HEK293 (cell line): Measurements from ENCODE around the gene ISM1.

Experiments used
- CTCF ChIA-PET: fragments of 350-600 bp; formaldehyde crosslinking; extraction: SDS; loops from one replicate; lab custom pipeline; 2021; ENCODE audit warnings: antibody characterized with exemption; lab: Yijun Ruan, JAX
- POLR2A ChIA-PET: fragments of 300-600 bp; formaldehyde crosslinking; extraction: SDS; loops from one replicate; lab custom pipeline; 2020; ENCODE audit warnings: antibody characterized with exemption, inconsistent platforms; lab: Yijun Ruan, JAX
- H3K27ac ChIP-seq: fragments of 200-500 bp; sonication (Bioruptor generic); 2 replicates; pipeline ENCODE4 v1.5.1; 2014; ENCODE audit warnings: low read depth, low read length, control low read depth, inconsistent platforms; ENCODE audit errors: extremely low read depth
- H3K36me3 ChIP-seq, 2 experiments: fragments of 200-500 bp in 1 of 2; sonication (Bioruptor generic) in 1 of 2; 1 replicate in 1 of 2; 2 replicates in 1 of 2; pipeline ENCODE4 v1.5.1; 2014 to 2017; ENCODE audit warnings: inconsistent platforms in 2 of 2, low read length in 2 of 2; ENCODE audit not compliant: control insufficient read depth in 2 of 2, insufficient read depth in 1 of 2
- H3K4me1 ChIP-seq: fragments of 200-500 bp; sonication (Bioruptor generic); 2 replicates; pipeline ENCODE4 v1.5.1; 2014; ENCODE audit warnings: mild to moderate bottlenecking, low read length, inconsistent platforms; ENCODE audit not compliant: control insufficient read depth, insufficient read depth
- H3K4me3 ChIP-seq: 2 replicates; pipeline ENCODE4 v1.5.1; 2011; ENCODE audit warnings: low read depth, mild to moderate bottlenecking, control low read depth, low read length, moderate library complexity
- H3K9me3 ChIP-seq: fragments of 200-500 bp; sonication (Bioruptor generic); 2 replicates; pipeline ENCODE4 v1.5.1; 2014; ENCODE audit warnings: low read depth, low read length, inconsistent platforms; ENCODE audit not compliant: control insufficient read depth, insufficient read depth
- HOXA7 ChIP-seq: sonication (generic); formaldehyde crosslinking; IDR thresholded peaks from 2 replicates; pipeline ENCODE4 v1.8.1; 2022; ENCODE audit warnings: missing genetic modification reagents, borderline replicate concordance
- HOXD13 ChIP-seq: sonication (generic); formaldehyde crosslinking; IDR thresholded peaks from 2 replicates; pipeline ENCODE4 v1.8.0; 2022; ENCODE audit warnings: missing genetic modification reagents, borderline replicate concordance
- ZBTB7A ChIP-seq: fragments of 450-650 bp; formaldehyde crosslinking; IDR thresholded peaks from 2 replicates; pipeline ENCODE4 v1.5.1; 2016; ENCODE audit warnings: low read depth, missing biosample characterization, missing genetic modification characterization
- ZNF266 ChIP-seq: fragments of 450-650 bp; formaldehyde crosslinking; IDR thresholded peaks from 2 replicates; pipeline ENCODE4 v1.5.1; 2016; ENCODE audit warnings: missing biosample characterization, missing genetic modification characterization, low read depth
- ZNF350 ChIP-seq: fragments of 450-650 bp; formaldehyde crosslinking; IDR thresholded peaks from 2 replicates; pipeline ENCODE4 v1.5.0; 2017; ENCODE audit warnings: missing biosample characterization, mild to moderate bottlenecking, missing genetic modification characterization
- ZNF426 ChIP-seq: fragments of 450-650 bp; formaldehyde crosslinking; IDR thresholded peaks from 2 replicates; pipeline ENCODE4 v1.5.1; 2017; ENCODE audit warnings: missing biosample characterization, missing genetic modification characterization, mild to moderate bottlenecking, inconsistent platforms, moderate library complexity
- ZNF473 ChIP-seq: fragments of 450-650 bp; formaldehyde crosslinking; IDR thresholded peaks from 2 replicates; pipeline ENCODE4 v1.5.1; 2017; ENCODE audit warnings: missing biosample characterization, missing genetic modification characterization
- ZNF548 ChIP-seq: fragments of 450-650 bp; formaldehyde crosslinking; IDR thresholded peaks from 2 replicates; pipeline ENCODE4 v1.5.1; 2016; ENCODE audit warnings: missing biosample characterization, missing genetic modification characterization
- ZNF571 ChIP-seq: fragments of 450-650 bp; formaldehyde crosslinking; IDR thresholded peaks from 2 replicates; pipeline ENCODE4 v1.5.0; 2017; ENCODE audit warnings: missing biosample characterization, missing genetic modification characterization
- ZNF585B ChIP-seq: fragments of 450-650 bp; formaldehyde crosslinking; IDR thresholded peaks from 2 replicates; pipeline ENCODE4 v1.5.1; 2016; ENCODE audit warnings: missing biosample characterization, missing genetic modification characterization
- ZNF623 ChIP-seq: fragments of 450-650 bp; formaldehyde crosslinking; IDR thresholded peaks from 2 replicates; pipeline ENCODE4 v1.5.1; 2016; ENCODE audit warnings: missing biosample characterization, missing genetic modification characterization
- ZNF670 ChIP-seq: fragments of 450-650 bp; formaldehyde crosslinking; IDR thresholded peaks from 2 replicates; pipeline ENCODE4 v1.5.1; 2016; ENCODE audit warnings: missing biosample characterization, missing genetic modification characterization, low read depth
- ZNF768 ChIP-seq: fragments of 450-650 bp; formaldehyde crosslinking; IDR thresholded peaks from 2 replicates; pipeline ENCODE4 v1.5.1; 2018; ENCODE audit warnings: missing biosample characterization, mild to moderate bottlenecking, missing genetic modification characterization
- ZNF837 ChIP-seq: fragments of 450-650 bp; formaldehyde crosslinking; IDR thresholded peaks from 2 replicates; pipeline ENCODE4 v1.5.1; 2016; ENCODE audit warnings: missing biosample characterization, missing genetic modification characterization
- TF ChIP-seq, protein P1 (sequence below): fragments of 450-650 bp; formaldehyde crosslinking; IDR thresholded peaks from 2 replicates; pipeline ENCODE4; 2016; ENCODE audit warnings: missing biosample characterization, missing genetic modification characterization
- TF ChIP-seq, protein P2 (sequence below): fragments of 450-650 bp; formaldehyde crosslinking; IDR thresholded peaks from 2 replicates; pipeline ENCODE4 v1.5.1; 2017; ENCODE audit warnings: missing biosample characterization, missing genetic modification characterization
- TF ChIP-seq, protein P3 (sequence below): IDR thresholded peaks from 2 replicates; pipeline ENCODE4 v1.6.1; 2011; ENCODE audit warnings: mild to moderate bottlenecking, low read depth, low read length, borderline replicate concordance
- TF ChIP-seq, protein P4 (sequence below): fragments of 450-650 bp; formaldehyde crosslinking; IDR thresholded peaks from 2 replicates; pipeline ENCODE4 v1.5.1; 2016; ENCODE audit warnings: missing biosample characterization, missing genetic modification characterization, low read depth
- TF ChIP-seq, protein P5 (sequence below): fragments of 450-650 bp; formaldehyde crosslinking; optimal IDR thresholded peaks from 2 replicates; pipeline ENCODE3; 2016; ENCODE audit warnings: missing biosample characterization, mild to moderate bottlenecking, missing genetic modification characterization
- TF ChIP-seq, protein P6 (sequence below): fragments of 450-650 bp; formaldehyde crosslinking; IDR thresholded peaks from 2 replicates; pipeline ENCODE4 v1.5.1; 2016; ENCODE audit warnings: missing biosample characterization, missing genetic modification characterization

Gene ISM1

DNA sequence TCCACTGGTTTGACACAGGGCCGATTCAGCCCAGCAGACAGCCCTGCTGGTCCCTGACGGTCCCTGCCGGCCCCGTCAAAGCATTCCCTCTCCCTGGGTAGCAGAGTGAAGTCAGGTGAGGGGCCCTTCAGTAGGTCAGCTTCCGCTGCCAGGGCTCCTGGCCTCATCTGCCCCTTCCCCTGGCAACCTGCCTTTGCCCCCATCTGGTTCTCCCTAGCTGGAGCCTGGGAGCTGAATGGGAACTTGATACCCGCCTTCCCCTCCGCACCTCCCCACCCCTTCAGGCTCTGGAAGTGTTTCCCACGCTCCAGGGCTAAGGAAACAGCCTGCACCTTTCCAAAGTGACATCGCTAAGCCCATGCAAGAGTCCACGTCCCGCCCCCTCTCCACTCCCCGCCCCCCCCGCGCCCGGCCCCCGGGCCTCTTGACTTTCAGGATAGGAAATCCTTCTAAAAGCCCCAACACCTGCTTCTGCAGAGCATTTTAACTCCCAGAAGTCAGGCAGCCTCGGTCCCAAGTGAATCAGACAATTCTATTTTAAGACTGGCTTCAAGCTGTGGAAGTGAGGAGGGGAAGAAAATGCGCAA is 53.3 kb downstream of the ISM1 start (continued):
- no peak for TF ChIP-seq HOXD13 (CRISPR knock-in tag)
- TF ChIP-seq, all 188 proteins: peak for 0

DNA sequence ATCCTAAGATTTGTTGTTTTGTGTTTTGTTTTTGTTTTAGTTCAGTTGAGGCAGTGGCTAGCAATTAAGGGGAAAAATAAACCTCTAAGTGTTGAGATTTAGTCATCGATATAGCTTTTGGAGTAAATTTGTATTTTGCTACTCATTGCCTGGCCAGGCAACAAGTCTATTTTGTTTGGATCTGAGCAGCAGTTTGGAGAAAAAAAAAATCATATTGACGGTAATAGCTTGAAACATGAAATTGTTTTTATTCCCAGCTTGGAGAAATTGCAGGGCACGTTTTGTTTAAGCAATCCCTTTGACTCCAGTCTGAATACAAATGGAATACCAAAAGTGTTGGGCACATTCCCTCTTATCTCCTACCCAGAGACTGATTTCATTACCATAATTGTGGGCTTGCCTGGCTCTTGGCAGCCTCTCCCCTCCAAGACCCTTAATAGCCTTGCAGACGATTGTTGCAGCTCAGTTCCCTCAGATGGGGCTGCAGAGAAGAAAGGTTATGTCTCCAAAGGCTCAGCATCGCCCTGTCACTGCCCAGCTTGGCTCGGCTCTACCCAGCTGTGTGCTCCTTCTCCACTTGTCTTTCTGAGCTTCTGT is 56.0 kb downstream of the ISM1 start:
- no peak for TF ChIP-seq ZNF623 (tag by site-specific recombination)
- no peak for TF ChIP-seq HOXA7 (CRISPR knock-in tag)
- TF ChIP-seq, protein P1, sequence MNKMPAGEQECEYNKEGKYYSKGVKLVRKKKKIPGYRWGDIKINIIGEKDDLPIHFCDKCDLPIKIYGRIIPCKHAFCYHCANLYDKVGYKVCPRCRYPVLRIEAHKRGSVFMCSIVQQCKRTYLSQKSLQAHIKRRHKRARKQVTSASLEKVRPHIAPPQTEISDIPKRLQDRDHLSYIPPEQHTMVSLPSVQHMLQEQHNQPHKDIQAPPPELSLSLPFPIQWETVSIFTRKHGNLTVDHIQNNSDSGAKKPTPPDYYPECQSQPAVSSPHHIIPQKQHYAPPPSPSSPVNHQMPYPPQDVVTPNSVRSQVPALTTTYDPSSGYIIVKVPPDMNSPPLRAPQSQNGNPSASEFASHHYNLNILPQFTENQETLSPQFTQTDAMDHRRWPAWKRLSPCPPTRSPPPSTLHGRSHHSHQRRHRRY: no peak
- TF ChIP-seq, protein P2, sequence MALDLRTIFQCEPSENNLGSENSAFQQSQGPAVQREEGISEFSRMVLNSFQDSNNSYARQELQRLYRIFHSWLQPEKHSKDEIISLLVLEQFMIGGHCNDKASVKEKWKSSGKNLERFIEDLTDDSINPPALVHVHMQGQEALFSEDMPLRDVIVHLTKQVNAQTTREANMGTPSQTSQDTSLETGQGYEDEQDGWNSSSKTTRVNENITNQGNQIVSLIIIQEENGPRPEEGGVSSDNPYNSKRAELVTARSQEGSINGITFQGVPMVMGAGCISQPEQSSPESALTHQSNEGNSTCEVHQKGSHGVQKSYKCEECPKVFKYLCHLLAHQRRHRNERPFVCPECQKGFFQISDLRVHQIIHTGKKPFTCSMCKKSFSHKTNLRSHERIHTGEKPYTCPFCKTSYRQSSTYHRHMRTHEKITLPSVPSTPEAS (tag by site-specific recombination): no peak
- TF ChIP-seq ZNF426 (tag by site-specific recombination): no peak
- no peak for TF ChIP-seq ZNF585B (tag by site-specific recombination)
- TF ChIP-seq ZNF266: no peak
- TF ChIP-seq ZNF837 (tag by site-specific recombination): no peak
- TF ChIP-seq, protein P3, sequence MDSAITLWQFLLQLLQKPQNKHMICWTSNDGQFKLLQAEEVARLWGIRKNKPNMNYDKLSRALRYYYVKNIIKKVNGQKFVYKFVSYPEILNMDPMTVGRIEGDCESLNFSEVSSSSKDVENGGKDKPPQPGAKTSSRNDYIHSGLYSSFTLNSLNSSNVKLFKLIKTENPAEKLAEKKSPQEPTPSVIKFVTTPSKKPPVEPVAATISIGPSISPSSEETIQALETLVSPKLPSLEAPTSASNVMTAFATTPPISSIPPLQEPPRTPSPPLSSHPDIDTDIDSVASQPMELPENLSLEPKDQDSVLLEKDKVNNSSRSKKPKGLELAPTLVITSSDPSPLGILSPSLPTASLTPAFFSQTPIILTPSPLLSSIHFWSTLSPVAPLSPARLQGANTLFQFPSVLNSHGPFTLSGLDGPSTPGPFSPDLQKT: no peak
- TF ChIP-seq, protein P4, sequence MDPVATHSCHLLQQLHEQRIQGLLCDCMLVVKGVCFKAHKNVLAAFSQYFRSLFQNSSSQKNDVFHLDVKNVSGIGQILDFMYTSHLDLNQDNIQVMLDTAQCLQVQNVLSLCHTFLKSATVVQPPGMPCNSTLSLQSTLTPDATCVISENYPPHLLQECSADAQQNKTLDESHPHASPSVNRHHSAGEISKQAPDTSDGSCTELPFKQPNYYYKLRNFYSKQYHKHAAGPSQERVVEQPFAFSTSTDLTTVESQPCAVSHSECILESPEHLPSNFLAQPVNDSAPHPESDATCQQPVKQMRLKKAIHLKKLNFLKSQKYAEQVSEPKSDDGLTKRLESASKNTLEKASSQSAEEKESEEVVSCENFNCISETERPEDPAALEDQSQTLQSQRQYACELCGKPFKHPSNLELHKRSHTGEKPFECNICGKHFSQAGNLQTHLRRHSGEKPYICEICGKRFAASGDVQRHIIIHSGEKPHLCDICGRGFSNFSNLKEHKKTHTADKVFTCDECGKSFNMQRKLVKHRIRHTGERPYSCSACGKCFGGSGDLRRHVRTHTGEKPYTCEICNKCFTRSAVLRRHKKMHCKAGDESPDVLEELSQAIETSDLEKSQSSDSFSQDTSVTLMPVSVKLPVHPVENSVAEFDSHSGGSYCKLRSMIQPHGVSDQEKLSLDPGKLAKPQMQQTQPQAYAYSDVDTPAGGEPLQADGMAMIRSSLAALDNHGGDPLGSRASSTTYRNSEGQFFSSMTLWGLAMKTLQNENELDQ (tag by site-specific recombination): no peak
- TF ChIP-seq ZNF473 (tag by site-specific recombination): no peak
- Histone ChIP-seq H3K4me3 (no peak overlapping the region), H3K36me3 (no peaks in the 10 kb centered on the region), H3K4me1 (no peaks in the 10 kb centered on the region), H3K9me3 (no peaks in the 10 kb centered on the region), H3K27ac (no peak overlapping the region)
- ChIA-PET CTCF (interaction anchor here (0.9 to 2.2 kb wide), 2 partner anchors 15 to 159 kb away, joined by 4 to 10 read pairs; no protein-coding TSS in a partner anchor), POLR2A (no interaction called here)

DNA sequence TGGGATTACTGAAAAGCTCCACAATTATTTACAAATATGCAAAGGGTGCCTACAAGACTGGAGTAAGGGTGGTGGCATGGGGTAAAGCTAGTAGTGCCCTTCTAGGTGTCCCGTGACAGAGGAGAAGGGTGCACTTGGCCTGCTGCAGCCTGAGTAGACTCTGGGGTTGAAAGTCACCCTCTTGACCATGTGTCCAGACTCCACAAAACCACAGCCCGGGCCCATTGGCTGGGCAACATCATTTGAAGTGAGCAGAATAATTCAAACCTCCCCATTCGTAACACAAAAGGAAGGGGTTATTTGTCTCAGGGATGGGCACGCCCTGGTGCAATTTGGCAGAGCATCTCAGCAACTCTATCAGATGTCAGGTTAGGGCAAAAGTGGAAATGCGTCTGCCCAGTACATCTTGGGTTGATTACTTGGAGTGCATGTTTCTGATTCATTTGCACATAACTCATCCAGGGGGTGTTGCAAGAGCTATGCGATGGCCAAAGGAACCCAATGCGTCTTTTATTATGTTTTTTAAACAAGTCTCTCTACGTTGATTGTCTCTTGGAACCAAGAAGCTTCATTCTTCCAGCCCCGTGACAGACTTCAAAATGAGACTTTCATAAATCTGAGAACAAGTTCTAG is 56.7 kb downstream of the ISM1 start:
- CTCF ChIA-PET: interaction anchor here (0.9 kb wide), 2 partner anchors 25 to 160 kb away, joined by 4 to 6 read pairs; no protein-coding TSS in a partner anchor
- POLR2A ChIA-PET: no interaction called here
- TF ChIP-seq ZNF585B (tag by site-specific recombination) (no peak), ZNF670 (tag by site-specific recombination) (no peak), ZNF768 (tag by site-specific recombination) (no peak), ZNF548 (tag by site-specific recombination) (no peak), ZBTB7A (tag by site-specific recombination) (no peak), ZNF350 (tag by site-specific recombination) (no peak), ZNF571 (tag by site-specific recombination) (no peak)
- TF ChIP-seq, protein P5, sequence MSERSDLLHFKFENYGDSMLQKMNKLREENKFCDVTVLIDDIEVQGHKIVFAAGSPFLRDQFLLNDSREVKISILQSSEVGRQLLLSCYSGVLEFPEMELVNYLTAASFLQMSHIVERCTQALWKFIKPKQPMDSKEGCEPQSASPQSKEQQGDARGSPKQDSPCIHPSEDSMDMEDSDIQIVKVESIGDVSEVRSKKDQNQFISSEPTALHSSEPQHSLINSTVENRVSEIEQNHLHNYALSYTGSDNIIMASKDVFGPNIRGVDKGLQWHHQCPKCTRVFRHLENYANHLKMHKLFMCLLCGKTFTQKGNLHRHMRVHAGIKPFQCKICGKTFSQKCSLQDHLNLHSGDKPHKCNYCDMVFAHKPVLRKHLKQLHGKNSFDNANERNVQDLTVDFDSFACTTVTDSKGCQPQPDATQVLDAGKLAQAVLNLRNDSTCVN: no peak
- TF ChIP-seq, protein P6, sequence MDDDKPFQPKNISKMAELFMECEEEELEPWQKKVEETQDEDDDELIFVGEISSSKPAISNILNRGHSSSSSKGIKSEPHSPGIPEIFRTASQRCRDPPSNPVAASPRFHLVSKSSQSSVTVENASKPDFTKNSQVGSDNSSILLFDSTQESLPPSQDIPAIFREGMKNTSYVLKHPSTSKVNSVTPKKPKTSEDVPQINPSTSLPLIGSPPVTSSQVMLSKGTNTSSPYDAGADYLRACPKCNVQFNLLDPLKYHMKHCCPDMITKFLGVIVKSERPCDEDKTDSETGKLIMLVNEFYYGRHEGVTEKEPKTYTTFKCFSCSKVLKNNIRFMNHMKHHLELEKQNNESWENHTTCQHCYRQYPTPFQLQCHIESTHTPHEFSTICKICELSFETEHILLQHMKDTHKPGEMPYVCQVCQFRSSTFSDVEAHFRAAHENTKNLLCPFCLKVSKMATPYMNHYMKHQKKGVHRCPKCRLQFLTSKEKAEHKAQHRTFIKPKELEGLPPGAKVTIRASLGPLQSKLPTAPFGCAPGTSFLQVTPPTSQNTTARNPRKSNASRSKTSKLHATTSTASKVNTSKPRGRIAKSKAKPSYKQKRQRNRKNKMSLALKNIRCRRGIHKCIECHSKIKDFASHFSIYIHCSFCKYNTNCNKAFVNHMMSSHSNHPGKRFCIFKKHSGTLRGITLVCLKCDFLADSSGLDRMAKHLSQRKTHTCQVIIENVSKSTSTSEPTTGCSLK (tag by site-specific recombination): no peak
- TF ChIP-seq, protein P2 (tag by site-specific recombination): no peak

More for the DNA sequence above, 56.7 kb downstream of the ISM1 start:
- no peaks in the 10 kb centered on the region for H3K36me3 ChIP-seq
- no peaks in the 10 kb centered on the region for H3K9me3 ChIP-seq
- H3K4me3 ChIP-seq: no peak overlapping the region
- no peak overlapping the region for H3K27ac ChIP-seq
- H3K4me1 ChIP-seq: no peaks in the 10 kb centered on the region
